ENCODE results near the gene ABLIM3.
A peak's percentile ranks its signal among the peaks of the same experiment; 100 is the strongest.

Gene ABLIM3

GRCh38 chr5:149141224-149141956, at the start of gene ABLIM3:
Gene ABLIM3 (plus strand): TSS chr5:149141493. CDS start chr5:149142096, 603 bp downstream.
- H4K20me1 ChIP-seq (ENCODE audit: insufficient read depth, low read length), result no peaks in the 10 kb centered on the region
- H3K27me3 ChIP-seq (replicated peaks; ENCODE audit: insufficient read depth, low read length), result no peaks in the 10 kb centered on the region
- H3K9ac ChIP-seq (ENCODE audit: low read length), result no peak within 1 kb of the TSS
- DNase-seq, result peak; percentile 61
- no peak within 1 kb of the TSS for H3K27ac ChIP-seq (ENCODE audit: low read length)
- no peaks in the 10 kb centered on the region for H3K79me2 ChIP-seq (ENCODE audit: low read length)
- no peaks in the 10 kb centered on the region for H3K9me2 ChIP-seq (replicated peaks; ENCODE audit: insufficient read depth, low read length)
- H3F3A ChIP-seq (ENCODE audit: insufficient read depth, low read length), result no peaks in the 10 kb centered on the region
- no peaks in the 10 kb centered on the region for H3K9me3 ChIP-seq (replicated peaks; ENCODE audit: insufficient read depth, low read length)
- no peaks in the 10 kb centered on the region for H3K36me3 ChIP-seq (replicated peaks; ENCODE audit: insufficient read depth, low read length)
- peak within 1 kb of the TSS; percentile 97 for H2AFZ ChIP-seq (ENCODE audit: low read length)
- peak within 1 kb of the TSS; percentile 62 for H3K4me2 ChIP-seq (ENCODE audit: low read depth, low read length)
- no peak for TF ChIP-seq EZH2phosphoT487 (IDR thresholded peaks at IDR 0.05; ENCODE audit: low read length)
- peak; percentile 89 for TF ChIP-seq CTCF (IDR thresholded peaks at IDR 0.05; ENCODE audit: low read length)
- peak within 1 kb of the TSS; percentile 49 for H3K4me3 ChIP-seq (ENCODE audit: low read length)
- H3K4me1 ChIP-seq (ENCODE audit: low read length), result peaks cover 12% of the 10 kb centered on the region

- Histone ChIP-seq H3K4me1 (ENCODE audit: low read length) (0 out of 2 replicates have a peak, but pooled peaks cover 4% of the 10 kb centered on the region), H3K27ac (ENCODE audit: low read length) (no peak overlapping the region), H2AFZ (ENCODE audit: low read length) (no peak overlapping the region), H3K79me2 (ENCODE audit: low read length) (no peaks in the 10 kb centered on the region), H3K9ac (ENCODE audit: low read length) (no peak overlapping the region), H3K27me3 (replicated peaks; ENCODE audit: insufficient read depth, low read length) (no peaks in the 10 kb centered on the region), H3F3A (ENCODE audit: insufficient read depth, low read length) (no peaks in the 10 kb centered on the region), H3K9me3 (replicated peaks; ENCODE audit: insufficient read depth, low read length) (no peaks in the 10 kb centered on the region), H3K4me2 (ENCODE audit: low read depth, low read length) (no peak overlapping the region), H3K9me2 (replicated peaks; ENCODE audit: insufficient read depth, low read length) (no peaks in the 10 kb centered on the region), H3K36me3 (replicated peaks; ENCODE audit: insufficient read depth, low read length) (no peaks in the 10 kb centered on the region), H4K20me1 (ENCODE audit: insufficient read depth, low read length) (no peaks in the 10 kb centered on the region), H3K4me3 (ENCODE audit: low read length) (no peak overlapping the region)
- DNase-seq, result no peak
- TF ChIP-seq EZH2 (optimal IDR thresholded peaks at IDR 0.05; ENCODE audit: low read depth, low read length) (no peak), CTCF (IDR thresholded peaks at IDR 0.05; ENCODE audit: low read length) (no peak), EZH2phosphoT487 (IDR thresholded peaks at IDR 0.05; ENCODE audit: low read length) (no peak)
These were observed 47.7 kb upstream of the ABLIM3 start for GRCh38 chr5:149093625-149094024.

- no peak overlapping the region for H3K4me2 ChIP-seq (ENCODE audit: low read depth, low read length)
- H3K27ac ChIP-seq (ENCODE audit: low read length), result no peak overlapping the region
- no peak for TF ChIP-seq EZH2phosphoT487 (IDR thresholded peaks at IDR 0.05; ENCODE audit: low read length)
- TF ChIP-seq CTCF (IDR thresholded peaks at IDR 0.05; ENCODE audit: low read length), result no peak
- no peak for TF ChIP-seq EZH2 (optimal IDR thresholded peaks at IDR 0.05; ENCODE audit: low read depth, low read length)
- H3K9me2 ChIP-seq (replicated peaks; ENCODE audit: insufficient read depth, low read length), result no peaks in the 10 kb centered on the region
- H3K4me1 ChIP-seq (ENCODE audit: low read length), result 0 out of 2 replicates have a peak, but pooled peaks cover 4% of the 10 kb centered on the region
- peak; percentile 28 for DNase-seq
- no peak overlapping the region for H3K9ac ChIP-seq (ENCODE audit: low read length)
- H3K27me3 ChIP-seq (replicated peaks; ENCODE audit: insufficient read depth, low read length), result no peaks in the 10 kb centered on the region
- no peak overlapping the region for H3K4me3 ChIP-seq (ENCODE audit: low read length)
- no peaks in the 10 kb centered on the region for H3K36me3 ChIP-seq (replicated peaks; ENCODE audit: insufficient read depth, low read length)
- H3K79me2 ChIP-seq (ENCODE audit: low read length), result no peaks in the 10 kb centered on the region
- no peaks in the 10 kb centered on the region for H3K9me3 ChIP-seq (replicated peaks; ENCODE audit: insufficient read depth, low read length)
- no peaks in the 10 kb centered on the region for H3F3A ChIP-seq (ENCODE audit: insufficient read depth, low read length)
- H4K20me1 ChIP-seq (ENCODE audit: insufficient read depth, low read length), result no peaks in the 10 kb centered on the region
- H2AFZ ChIP-seq (ENCODE audit: low read length), result no peak overlapping the region
These were observed 46.3 kb upstream of the ABLIM3 start for GRCh38 chr5:149094996-149095395.

All from MM.1S (cell line).